Endothelial cell of umbilical vein (primary cell): ENCODE data around the gene RSPH3. TPM values are rescaled to one million over a fixed set of nuclear protein-coding genes. Genes with fewer than 3 reads are reported as not detected.

ENCODE experiments used
- BruUV-seq: library from RNA; stranded (reverse); fragments of 400-500 nt; replicated peaks from 2 replicates; lab custom pipeline; 2021; lab: Mats Ljungman, UMichigan
- CTCF ChIA-PET: fragments of 300-600, 350-600 bp; sonication (Branson Sonifier 250); formaldehyde crosslinking; loops from one replicate; lab custom pipeline; 2021; ENCODE audit warnings: antibody characterized with exemption, inconsistent platforms; lab: Charles Lee
- POLR2A ChIA-PET: fragments of 300-600, 350-600 bp; sonication (Branson Sonifier 250); formaldehyde crosslinking; loops from one replicate; lab custom pipeline; 2021; ENCODE audit warnings: antibody characterized with exemption, inconsistent platforms; lab: Charles Lee
- DNase-seq: peaks from one replicate; pipeline ENCODE4 v3.0.0-alpha.2; 2011; ENCODE audit warnings: low read depth, low spot score
- FAIRE-seq: peaks from 2 replicates; lab custom pipeline; 2011; peaks lifted over from hg19 to GRCh38; lab: Jason Lieb, UNC
- H2AFZ ChIP-seq: 2 replicates; pipeline ENCODE4 v1.6.0; 2012; ENCODE audit warnings: low read depth, low read length, control low read depth, inconsistent platforms
- H3K27ac ChIP-seq: 2 replicates; pipeline ENCODE4 v1.5.1; 2011; ENCODE audit warnings: low read depth, mild to moderate bottlenecking, control low read depth, low read length, moderate library complexity; ENCODE audit not compliant: insufficient read depth
- H3K27me3 ChIP-seq, 2 experiments: 2 replicates each; pipeline versions ENCODE4 v1.6.0 to v1.6.1; 2011; ENCODE audit warnings: low read length in 2 of 2, mixed read lengths in 1 of 2; ENCODE audit not compliant: control insufficient read depth in 2 of 2, insufficient read depth in 2 of 2
- H3K36me3 ChIP-seq, 2 experiments: 2 replicates in 1 of 2; 3 replicates in 1 of 2; pipeline ENCODE4 v1.5.1; 2011; ENCODE audit warnings: low read length in 2 of 2, mild to moderate bottlenecking in 1 of 2, moderate library complexity in 1 of 2; ENCODE audit not compliant: control insufficient read depth in 2 of 2, insufficient read depth in 2 of 2; ENCODE audit errors: extremely low read depth in 1 of 2
- H3K4me1 ChIP-seq: 3 replicates; pipeline ENCODE4 v1.5.1; 2011; ENCODE audit warnings: mild to moderate bottlenecking, low read length; ENCODE audit not compliant: control insufficient read depth, insufficient read depth; ENCODE audit errors: extremely low read depth
- H3K4me2 ChIP-seq: 2 replicates; pipeline ENCODE4 v1.6.1; 2011; ENCODE audit warnings: low read length, control low read depth, mixed read lengths; ENCODE audit not compliant: insufficient read depth
- H3K4me3 ChIP-seq, 3 experiments: fragments of 200-600 bp in 1 of 3; sonication (generic), shearing (Covaris generic) in 1 of 3; replicated peaks in 1 of 3; 2 replicates each; pipeline ENCODE4 v1.5.1; 2011 to 2016; ENCODE audit warnings: control low read depth in 3 of 3, low read length in 3 of 3, mild to moderate bottlenecking in 2 of 3, inconsistent platforms in 1 of 3, low read depth in 1 of 3, moderate library complexity in 1 of 3; ENCODE audit not compliant: insufficient read depth in 1 of 3
- H3K79me2 ChIP-seq: 2 replicates; pipeline ENCODE4 v1.6.0; 2012; ENCODE audit warnings: low read length, inconsistent platforms; ENCODE audit not compliant: control insufficient read depth, insufficient read depth
- H3K9ac ChIP-seq: replicated peaks from 2 replicates; pipeline ENCODE3; 2011; ENCODE audit warnings: low read length, control low read depth; ENCODE audit not compliant: insufficient read depth; ENCODE audit errors: extremely low read depth
- H3K9me1 ChIP-seq: replicated peaks from 3 replicates; pipeline ENCODE4 v1.6.0; 2011; ENCODE audit warnings: mild to moderate bottlenecking, low read length; ENCODE audit not compliant: control insufficient read depth, insufficient read depth; ENCODE audit errors: extremely low read depth
- H3K9me3 ChIP-seq: replicated peaks from 2 replicates; pipeline ENCODE4 v1.5.1; 2012; ENCODE audit warnings: low read length, inconsistent platforms; ENCODE audit not compliant: control insufficient read depth, insufficient read depth
- H4K20me1 ChIP-seq: replicated peaks from 2 replicates; pipeline ENCODE3; 2011; ENCODE audit warnings: mild to moderate bottlenecking, low read length; ENCODE audit not compliant: control insufficient read depth, insufficient read depth; ENCODE audit errors: extremely low read depth
- EZH2 ChIP-seq: IDR thresholded peaks from 2 replicates; pipeline ENCODE4 v1.6.1; 2012; ENCODE audit warnings: borderline replicate concordance, low read depth, mild to moderate bottlenecking, moderate library complexity, low read length, inconsistent platforms; ENCODE audit not compliant: severe bottlenecking
- FOS ChIP-seq: IDR thresholded peaks from 2 replicates; pipeline ENCODE4 v1.6.1; 2011; ENCODE audit warnings: mild to moderate bottlenecking, low read length, moderate library complexity, borderline replicate concordance; ENCODE audit not compliant: insufficient read depth
- GATA2 ChIP-seq: IDR thresholded peaks from 2 replicates; pipeline ENCODE4 v1.7.0; 2011; ENCODE audit warnings: low read depth, mild to moderate bottlenecking, moderate library complexity, mixed read lengths, low read length; ENCODE audit not compliant: insufficient read length, insufficient read depth
- JUN ChIP-seq: IDR thresholded peaks from 2 replicates; pipeline ENCODE4 v1.6.1; 2011; ENCODE audit warnings: borderline replicate concordance, low read depth; ENCODE audit not compliant: insufficient read length, insufficient read depth
- MYC ChIP-seq: IDR thresholded peaks from one replicate; pipeline ENCODE4 v1.6.1; 2011; ENCODE audit warnings: mild to moderate bottlenecking, low read depth, low read length
- POLR2A ChIP-seq: IDR thresholded peaks from 2 replicates; pipeline ENCODE4 v1.6.1; 2012; ENCODE audit warnings: low read depth, mild to moderate bottlenecking, control low read depth, low read length
- POLR2AphosphoS5 ChIP-seq: IDR thresholded peaks from 2 replicates; pipeline ENCODE4 v1.6.1; 2012; ENCODE audit warnings: low read depth, mild to moderate bottlenecking, control low read depth, low read length, moderate library complexity; ENCODE audit not compliant: insufficient read depth
- dilution Hi-C: fragments of 300-500 bp; cut with MboI; formaldehyde crosslinking; loops from one replicate; pipeline ENCODE4 v1.15.0; 2019; ENCODE audit warnings: low sequenced_read_pairs; ENCODE audit not compliant: extremely low pct_ligation_motif_present
- intact Hi-C: fragments of 100-400 bp; cut with micrococcal nuclease; formaldehyde crosslinking; loops from one replicate; pipeline ENCODE4 v1.10.0; 2022
- polyA plus RNA-seq, 4 experiments: library from polyadenylated mRNA; depleted of rRNA in 3 of 4; stranded (reverse) in 3 of 4; unstranded in 1 of 4; fragments of >200 nt; gene quantifications; 2 replicates each; pipeline versions ENCODE4 v1.2.1 to v1.2.3, GENCODE V29; 2011 to 2012; ENCODE audit warnings: missing spikeins in 1 of 4
- total RNA-seq: library from RNA; stranded (reverse); gene quantifications from 2 replicates; pipeline ENCODE4 v1.2.3, GENCODE V29; 2021
- TF ChIP-seq, protein P1 (sequence below), 2 donors: IDR thresholded peaks; 1 replicate in 1 of 2; 2 replicates in 1 of 2; pipeline ENCODE4 v1.5.1; 2011; ENCODE audit warnings: low read length in 2 of 2, mild to moderate bottlenecking in 2 of 2, moderate library complexity in 2 of 2, control low read depth in 1 of 2, inconsistent platforms in 1 of 2, low read depth in 1 of 2; ENCODE audit not compliant: insufficient read depth in 1 of 2; ENCODE audit errors: extremely low read depth in 1 of 2
- TF ChIP-seq, protein P2 (sequence below): IDR thresholded peaks from 2 replicates; pipeline ENCODE4 v1.6.1; 2011; ENCODE audit not compliant: insufficient read depth, insufficient read length

RSPH3 gene
- total and polyA plus RNA-seq, 2 donors (not counting 3 experiments of a cell fraction or from before 2014, with no cell fraction given), result 0.66 to 3.3 TPM

DNA sequence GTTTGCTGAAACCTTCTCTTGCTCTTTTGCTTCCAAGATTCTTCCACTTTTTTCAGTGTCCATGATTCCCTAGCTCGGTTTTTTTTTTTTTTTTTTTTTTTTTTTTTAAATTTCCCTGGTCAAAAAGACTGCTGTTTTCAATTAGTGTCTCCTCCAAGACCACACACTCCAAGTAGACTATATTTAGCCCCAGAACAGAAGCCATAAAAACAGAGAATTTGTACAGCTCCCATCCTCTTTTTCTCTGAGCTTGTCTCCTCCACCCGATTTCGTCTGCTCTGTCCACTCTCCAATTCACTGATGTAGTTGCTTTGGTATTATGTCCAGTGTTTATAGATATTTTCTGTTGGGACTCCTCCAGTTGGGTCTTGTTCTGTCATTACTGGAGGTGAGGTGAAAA, 37.6 kb downstream of the RSPH3 start:
- H3K4me1 ChIP-seq, result no peaks in the 10 kb centered on the region
- H3K27ac ChIP-seq, result no peak overlapping the region
- H3K27me3 ChIP-seq, result no peaks in the 10 kb centered on the region
- H3K9me1 ChIP-seq, result no peaks in the 10 kb centered on the region
- dilution Hi-C loops (no loop called here), intact Hi-C loops (no loop called here)
- DNase-seq (no peak), FAIRE-seq (no peak)
- POLR2A ChIA-PET, result no interaction called here
- H3K36me3 ChIP-seq, result no peaks in the 10 kb centered on the region
- H3K4me3 ChIP-seq, result no peak overlapping the region
- no peaks in the 10 kb centered on the region for H4K20me1 ChIP-seq
- TF ChIP-seq POLR2AphosphoS5 (no peak), MYC (no peak), POLR2A (no peak)
- BruUV-seq, result no TSS peak
- H3K9ac ChIP-seq, result no peak overlapping the region
- H3K9me3 ChIP-seq, result no peaks in the 10 kb centered on the region
- H3K79me2 ChIP-seq, result no peaks in the 10 kb centered on the region
- no peak overlapping the region for H2AFZ ChIP-seq
- CTCF ChIA-PET, result interaction anchor here (0.6 to 2.1 kb wide), 8 partner anchors 8 to 271 kb away, joined by 3 to 11 read pairs (median 4); no protein-coding TSS in a partner anchor
- no peak overlapping the region for H3K4me2 ChIP-seq

DNA sequence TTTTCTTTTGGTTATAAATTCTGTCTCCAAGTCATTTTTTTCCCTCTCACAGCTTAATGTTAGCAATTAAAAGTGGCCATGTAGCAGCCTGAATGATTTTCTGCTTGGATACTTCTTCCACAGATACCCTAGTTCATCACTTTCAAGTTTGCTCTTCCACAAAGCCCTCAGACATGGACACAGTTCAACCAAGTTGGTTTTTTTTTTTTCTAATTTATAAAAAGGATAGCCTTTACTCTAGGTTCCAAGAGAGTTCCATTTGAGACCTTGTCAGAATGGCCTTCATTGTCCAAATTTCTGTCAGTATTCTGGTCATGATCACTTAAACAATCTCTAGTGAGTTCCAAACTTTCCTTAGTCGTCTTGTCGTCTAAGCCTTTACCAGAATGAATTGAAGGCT, 40.0 kb downstream of the RSPH3 start:
- no peaks in the 10 kb centered on the region for H3K9me3 ChIP-seq
- no peaks in the 10 kb centered on the region for H3K4me1 ChIP-seq
- no peak overlapping the region for H3K9ac ChIP-seq
- no peak overlapping the region for H2AFZ ChIP-seq
- H3K9me1 ChIP-seq, result no peaks in the 10 kb centered on the region
- H3K36me3 ChIP-seq, result no peaks in the 10 kb centered on the region
- ChIA-PET POLR2A (no interaction called here), CTCF (interaction anchor here (1.7 kb wide), 1 partner anchor 167 kb away, joined by 4 read pairs; no protein-coding TSS in a partner anchor)
- no peaks in the 10 kb centered on the region for H3K79me2 ChIP-seq
- H3K27me3 ChIP-seq, result no peaks in the 10 kb centered on the region
- intact Hi-C loops, result no loop called here
- no peak overlapping the region for H3K27ac ChIP-seq
- no peak overlapping the region for H3K4me3 ChIP-seq
- no peak for TF ChIP-seq FOS
- TF ChIP-seq GATA2, result no peak
- TF ChIP-seq, protein P1, sequence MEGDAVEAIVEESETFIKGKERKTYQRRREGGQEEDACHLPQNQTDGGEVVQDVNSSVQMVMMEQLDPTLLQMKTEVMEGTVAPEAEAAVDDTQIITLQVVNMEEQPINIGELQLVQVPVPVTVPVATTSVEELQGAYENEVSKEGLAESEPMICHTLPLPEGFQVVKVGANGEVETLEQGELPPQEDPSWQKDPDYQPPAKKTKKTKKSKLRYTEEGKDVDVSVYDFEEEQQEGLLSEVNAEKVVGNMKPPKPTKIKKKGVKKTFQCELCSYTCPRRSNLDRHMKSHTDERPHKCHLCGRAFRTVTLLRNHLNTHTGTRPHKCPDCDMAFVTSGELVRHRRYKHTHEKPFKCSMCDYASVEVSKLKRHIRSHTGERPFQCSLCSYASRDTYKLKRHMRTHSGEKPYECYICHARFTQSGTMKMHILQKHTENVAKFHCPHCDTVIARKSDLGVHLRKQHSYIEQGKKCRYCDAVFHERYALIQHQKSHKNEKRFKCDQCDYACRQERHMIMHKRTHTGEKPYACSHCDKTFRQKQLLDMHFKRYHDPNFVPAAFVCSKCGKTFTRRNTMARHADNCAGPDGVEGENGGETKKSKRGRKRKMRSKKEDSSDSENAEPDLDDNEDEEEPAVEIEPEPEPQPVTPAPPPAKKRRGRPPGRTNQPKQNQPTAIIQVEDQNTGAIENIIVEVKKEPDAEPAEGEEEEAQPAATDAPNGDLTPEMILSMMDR (IDR thresholded peaks at IDR 0.05; ENCODE audit: extremely low read depth in 1 of 2, insufficient read depth in 1 of 2, low read depth in 1 of 2, low read length in 2 of 2), result no peak
- TF ChIP-seq MYC, result no peak
- no peak for TF ChIP-seq POLR2A
- no peak for TF ChIP-seq JUN
- TF ChIP-seq, protein P2, sequence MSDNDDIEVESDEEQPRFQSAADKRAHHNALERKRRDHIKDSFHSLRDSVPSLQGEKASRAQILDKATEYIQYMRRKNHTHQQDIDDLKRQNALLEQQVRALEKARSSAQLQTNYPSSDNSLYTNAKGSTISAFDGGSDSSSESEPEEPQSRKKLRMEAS, result no peak
- no peak for TF ChIP-seq EZH2
- TF ChIP-seq POLR2AphosphoS5, result no peak
- FAIRE-seq (no peak), DNase-seq (no peak)
- dilution Hi-C loops, result no loop called here
- H3K4me2 ChIP-seq, result no peak overlapping the region
- H4K20me1 ChIP-seq, result no peaks in the 10 kb centered on the region
- no TSS peak for BruUV-seq
